Eye (tissue), 1 donor: Measurements from ENCODE around the gene MRPL36.
A peak's percentile ranks its signal among the peaks of the same experiment; 100 is the strongest.
"Not testable (repeated sequence)": the region's sequence is repeated elsewhere in the genome, so short reads cannot be mapped to it uniquely, and the experiment has no call there.

Source experiments
- DNase-seq: peaks from one replicate; pipeline ENCODE4 v3.0.0-alpha.2; 2015

MRPL36 gene

DNA sequence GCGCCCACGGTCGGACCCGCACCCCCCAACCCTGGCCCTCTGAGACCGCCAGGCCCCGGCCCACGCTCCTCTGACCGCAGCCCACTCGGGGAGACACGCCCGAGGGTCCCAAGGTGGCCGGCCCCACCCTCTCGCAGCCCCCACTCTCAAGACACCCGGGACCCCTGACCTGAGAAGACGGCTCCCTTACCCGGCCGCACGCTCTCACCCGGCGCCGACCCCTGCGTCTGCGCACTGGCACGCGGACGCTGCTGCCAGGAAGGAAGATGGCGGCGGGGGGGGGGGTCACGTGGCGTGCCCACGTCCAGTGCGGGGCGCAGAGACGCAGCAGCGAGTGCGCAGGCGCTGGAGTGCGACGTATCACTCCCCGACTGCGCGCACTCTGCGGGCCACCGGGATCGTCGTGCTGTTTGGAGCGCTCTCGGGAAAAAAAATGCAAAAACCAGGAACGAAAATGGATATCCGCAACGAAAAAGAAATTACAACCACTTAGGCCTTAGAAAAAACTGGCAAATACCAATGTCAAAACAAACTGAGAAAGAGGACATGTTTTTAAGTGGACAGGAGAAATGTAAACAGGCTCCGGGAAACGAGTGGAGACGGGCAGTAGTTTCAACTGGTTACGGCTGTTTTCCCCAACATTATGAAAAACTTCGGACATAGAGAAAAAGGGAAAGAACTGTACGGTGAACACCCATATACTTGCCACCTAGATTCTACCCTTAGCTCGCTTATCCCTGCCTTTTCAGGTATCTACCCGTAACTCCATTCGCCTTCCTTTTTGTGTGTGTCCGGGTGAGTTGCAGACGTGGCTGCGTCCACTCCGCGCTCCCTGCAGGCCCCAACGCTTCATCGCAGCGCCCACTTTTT, at the start of gene MRPL36:
MRPL36 (minus strand) TSS at position 236 of the 870 bp plus-strand sequence. CDS start 902 bp downstream, outside the sequence.
- DNase-seq, result peak; percentile 96

DNA sequence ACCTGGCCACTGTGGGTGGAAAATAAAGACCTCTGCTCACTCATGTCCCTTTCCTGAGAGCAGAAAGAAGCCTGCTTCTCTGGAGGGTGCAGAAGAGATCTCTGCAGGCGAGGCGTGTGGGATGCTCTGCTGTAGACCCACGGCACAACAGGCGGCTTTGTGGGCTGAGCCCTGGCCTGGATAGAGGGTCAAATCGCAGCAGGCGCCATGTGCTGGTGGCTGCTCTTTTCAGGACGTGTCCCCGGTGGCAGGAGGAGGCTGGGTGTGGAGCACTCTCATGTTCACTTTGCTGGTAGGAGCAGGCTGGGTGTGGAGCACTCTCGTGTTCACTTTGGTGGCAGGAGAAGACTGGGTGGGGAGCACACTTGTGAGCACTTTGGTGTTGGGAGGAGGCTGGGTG, 48.0 kb upstream of the MRPL36 start:
- DNase-seq, result no peak

DNA sequence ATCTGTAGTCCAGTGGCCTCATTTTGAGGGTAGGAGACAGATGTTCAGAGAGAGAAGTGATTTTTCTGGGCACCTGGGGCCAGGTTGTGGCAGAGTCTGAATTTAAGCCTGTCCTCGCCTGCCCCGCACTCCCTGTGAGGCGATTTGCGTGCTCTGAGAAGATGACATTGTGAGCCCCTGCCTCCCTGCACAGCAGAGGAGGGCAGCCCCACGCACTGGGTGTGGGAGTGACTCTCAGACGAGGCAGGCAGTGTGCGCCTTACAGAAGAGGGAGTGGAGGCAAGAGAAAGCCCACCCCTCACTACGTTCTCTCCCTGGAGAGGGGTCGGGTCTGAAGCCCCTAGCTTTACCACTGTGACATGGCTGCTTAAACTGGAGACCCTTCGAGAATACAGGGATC, 47.4 kb upstream of the MRPL36 start:
- no peak for DNase-seq

DNA sequence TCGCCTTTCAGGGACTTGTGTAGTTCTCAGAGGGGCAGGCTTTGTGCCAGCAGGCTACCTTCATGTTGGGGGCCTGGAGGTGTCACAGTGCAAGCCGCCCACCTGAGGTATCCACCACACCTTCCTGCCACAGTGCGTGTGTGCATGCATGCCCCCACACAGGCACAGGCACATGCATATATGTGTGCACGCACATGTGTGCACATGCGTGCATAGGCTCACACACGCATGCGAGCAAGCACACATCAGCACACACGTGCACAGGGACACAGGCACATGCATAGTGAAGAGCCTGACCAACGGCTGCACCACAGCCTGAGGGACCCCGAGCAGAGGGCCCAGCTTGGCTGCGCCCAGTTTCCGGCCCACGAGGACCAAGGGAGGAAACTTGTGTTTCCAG, 46.9 kb upstream of the MRPL36 start:
- no peak for DNase-seq

DNA sequence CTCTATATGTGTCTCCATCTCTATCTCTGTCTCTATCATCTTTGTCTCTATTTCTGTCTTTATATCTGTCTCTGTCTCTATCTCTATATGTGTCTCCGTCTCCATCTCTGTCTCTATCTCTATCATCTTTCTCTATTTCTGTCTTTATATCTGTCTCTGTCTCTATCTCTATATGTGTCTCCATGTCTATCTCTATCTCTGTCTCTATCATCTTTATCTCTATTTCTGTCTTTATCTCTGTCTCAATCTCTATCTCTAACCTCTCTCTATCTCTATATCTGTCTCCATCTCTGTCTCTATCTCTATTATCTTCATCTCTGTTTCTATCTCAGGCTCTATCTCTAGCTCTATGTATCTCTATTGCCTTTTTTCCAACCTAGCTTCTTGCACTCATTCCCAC, 46.1 kb upstream of the MRPL36 start:
- no peak for DNase-seq

DNA sequence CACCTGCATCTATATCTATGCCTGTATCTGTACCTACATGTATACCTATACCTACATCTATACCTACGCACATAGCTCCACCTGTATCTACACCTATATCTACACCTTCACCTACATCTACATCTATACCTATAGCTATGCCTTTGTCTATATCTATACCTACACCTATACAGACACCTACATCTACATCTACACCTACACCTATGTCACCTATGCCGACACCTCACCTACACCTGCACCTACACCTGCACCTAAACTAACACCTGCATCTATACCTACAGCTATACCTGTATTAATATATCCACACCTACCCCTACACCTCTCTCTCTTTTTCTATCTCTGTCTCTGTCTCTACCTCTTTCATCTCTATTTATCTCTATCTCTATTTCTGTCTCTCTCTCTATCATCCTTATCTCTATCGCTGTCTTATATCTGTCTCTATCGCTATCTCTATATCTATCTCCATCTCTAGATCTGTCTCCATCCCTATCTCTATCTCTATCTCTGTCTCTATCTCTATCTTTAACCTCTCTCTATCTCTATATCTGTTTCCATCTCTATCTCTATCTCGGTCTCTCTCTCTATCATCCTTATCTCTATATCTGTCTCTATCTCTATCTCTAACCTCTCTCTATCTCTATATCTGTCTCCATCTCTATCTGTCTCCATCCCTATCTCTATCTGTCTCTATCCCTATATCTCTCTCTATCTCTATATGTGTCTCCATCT, 45.2 kb upstream of the MRPL36 start:
- DNase-seq, result no peak

DNA sequence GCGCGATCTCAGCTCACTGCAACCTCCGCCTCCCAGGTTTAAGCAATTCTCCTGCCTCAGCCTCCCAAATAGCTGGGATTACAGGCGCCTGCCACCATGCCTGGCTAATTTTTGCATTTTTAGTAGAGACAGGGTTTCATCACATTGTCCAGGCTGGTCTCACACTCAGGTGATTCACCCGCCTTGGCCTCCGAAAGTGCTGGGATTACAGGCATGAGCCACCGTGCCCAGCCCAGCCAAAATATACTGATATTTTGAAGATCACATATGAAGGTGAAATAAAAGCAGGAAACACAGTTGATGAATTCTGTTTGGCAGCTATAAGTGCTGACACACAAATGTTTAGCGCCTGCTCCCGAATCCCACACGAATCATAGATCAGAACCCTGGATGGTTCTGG, 44.1 kb upstream of the MRPL36 start:
- not testable (repeated sequence) for DNase-seq

DNA sequence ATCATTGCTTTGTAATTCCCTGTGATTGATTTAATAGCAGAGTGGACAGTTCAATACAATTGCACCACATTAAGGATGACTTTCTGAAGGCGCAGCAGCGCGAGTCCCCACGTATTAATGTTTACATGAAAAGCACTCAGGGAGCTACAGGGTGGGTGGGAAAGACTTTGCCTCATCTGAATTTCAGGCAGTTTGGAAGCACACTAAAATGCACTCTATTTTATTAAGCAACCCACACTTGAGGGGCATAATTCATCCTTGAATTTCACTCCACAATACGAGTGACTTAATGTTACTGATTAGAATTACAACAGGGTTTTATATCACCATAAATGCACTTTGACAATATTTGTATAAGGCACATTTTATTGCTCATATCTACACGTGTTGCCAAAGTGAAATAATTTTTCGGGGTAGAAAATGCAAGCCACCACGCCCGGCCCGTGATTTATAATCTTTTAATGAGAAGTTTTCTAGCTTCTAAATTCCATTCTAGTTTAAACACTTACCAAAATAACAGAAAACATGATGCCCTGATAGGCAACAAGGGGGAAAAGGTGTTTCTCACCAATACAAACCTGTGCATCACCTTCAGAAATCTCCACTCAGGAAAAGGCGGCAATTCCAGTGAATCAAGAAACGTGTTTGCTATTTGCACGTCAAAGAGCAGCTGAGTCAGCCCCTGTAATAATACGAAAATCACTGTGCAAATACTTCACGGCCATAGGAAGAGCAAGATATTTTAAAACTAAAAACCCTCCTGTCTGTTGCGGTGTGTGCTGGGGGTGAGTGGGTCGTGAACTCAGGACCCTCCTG, 42.6 kb upstream of the MRPL36 start:
- no peak for DNase-seq

DNA sequence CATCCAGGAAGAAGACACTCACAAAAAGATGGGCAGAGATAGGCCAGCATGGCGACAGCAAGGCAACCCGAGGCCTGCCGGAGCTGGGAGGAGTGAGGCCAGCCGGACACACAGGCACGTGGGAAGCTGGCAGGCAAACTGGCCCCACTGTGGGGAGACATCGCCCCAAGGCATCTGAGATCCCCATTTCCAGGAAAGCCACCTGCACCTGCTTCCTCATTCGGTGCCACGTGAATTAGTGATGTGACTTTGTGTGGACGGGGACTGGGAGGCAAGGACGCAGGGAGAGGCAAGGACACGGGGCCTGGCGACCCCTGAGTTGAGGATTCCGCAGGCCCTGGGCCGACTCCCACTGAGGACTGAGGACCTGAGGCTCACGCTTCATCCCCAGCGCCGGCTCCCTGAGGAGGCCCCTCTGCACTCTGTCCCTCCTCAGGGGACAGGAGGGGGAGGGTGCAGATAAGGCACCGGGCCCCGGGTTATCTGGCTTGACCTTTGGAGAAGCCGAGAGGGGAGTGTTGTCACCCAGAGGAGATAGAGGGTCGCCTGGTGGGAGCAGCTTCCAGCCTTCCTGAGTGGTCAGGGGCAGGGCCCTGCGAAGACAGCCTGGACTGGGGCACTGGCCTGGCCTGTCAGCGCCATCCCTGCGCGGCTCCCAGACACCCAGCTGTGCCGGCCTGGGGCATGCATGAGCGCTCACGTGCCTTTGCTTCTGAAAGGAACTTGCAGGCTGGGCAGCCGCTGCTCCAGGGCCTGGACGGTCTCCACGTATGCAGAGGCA, 41.3 kb upstream of the MRPL36 start:
- DNase-seq, result peak; percentile 83

DNA sequence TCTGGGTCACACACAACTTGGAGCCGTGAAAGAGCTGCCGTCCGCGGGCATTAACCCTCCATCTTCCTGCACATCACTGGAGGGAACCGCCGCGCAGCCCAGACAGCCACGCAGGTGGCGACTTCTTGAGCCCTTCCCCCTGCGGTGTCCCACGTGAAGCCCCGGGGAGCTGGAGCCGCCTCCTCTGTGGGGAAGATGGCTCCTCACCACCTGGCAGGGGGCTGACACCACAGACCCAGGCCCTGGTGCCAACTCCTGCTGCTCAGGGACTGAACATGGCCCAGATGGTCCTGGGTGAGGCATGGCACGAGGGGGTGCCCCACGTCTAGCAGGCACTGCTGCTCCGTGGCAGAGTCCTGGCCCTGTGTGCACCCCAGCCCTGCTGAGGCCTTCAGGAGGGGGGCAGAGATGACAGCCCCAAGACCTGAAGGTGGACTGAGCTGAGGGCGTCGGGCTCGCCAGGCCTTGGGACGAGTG, 40.5 kb upstream of the MRPL36 start:
- no peak for DNase-seq

DNA sequence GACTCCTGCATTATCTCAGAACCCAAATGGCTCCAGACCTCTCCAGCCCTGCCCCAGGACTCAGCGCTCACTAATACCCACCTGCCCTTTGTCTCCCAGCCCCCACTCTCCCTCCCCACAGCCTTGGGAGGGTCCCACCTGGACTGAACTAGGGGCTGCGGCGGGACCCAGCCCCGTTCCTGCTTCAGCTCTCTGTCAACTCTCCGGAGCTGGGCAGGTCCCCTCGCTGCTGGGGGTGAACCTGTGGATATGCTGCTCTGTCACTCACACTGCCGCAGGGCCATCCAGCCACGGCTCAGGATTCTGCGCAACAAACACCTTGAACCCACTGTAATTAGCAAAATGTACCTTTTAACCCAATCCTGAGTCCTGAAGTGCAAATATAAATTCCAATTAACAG, 38.4 kb upstream of the MRPL36 start:
- DNase-seq, result no peak

DNA sequence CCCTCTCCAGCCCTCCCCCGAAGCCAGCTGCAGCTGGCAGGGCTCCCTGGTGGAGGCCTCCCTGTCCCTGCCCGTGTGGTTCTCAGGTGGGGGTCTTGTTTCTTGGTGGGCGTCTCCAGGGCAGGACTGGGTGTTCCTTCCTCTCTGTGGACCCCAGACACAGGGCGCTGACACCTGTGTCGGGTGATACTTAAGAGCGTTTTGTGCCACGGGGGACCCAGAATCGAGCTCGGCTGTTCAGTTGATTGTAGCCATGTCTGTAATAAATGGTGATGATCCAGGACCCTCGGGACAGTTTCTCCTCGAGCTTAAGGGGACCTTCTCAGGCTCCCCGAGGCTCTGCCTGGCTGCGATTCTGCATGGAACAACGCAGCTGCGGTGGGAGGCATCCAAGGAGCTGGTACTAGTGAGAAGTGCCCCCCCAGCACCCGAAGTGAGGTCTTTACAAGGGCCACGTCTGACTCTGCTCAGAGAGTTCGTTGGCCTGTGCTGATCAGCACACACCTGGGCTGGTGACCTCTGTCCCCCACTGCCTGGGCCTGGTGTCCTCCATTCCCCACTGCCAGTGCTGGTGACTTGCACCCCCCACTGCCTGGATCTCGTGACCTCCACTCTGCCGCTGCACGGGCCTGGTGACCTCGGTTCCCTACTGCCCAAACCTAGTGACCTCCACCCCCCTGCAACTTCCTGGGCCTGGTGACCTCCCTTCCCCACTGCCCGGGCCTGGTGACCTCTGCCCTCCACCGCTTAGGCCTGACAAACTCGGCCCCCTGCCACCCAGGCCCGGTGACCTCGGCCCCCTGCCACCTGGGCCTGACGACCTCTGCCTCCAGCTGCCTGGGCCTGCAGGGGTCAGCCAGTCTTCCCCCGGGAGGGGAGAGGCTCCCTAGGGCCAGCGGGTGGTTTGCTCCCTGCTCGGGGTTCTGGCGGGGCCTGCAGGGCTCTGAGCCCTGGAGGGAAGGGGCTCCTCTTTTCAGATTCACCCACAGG, 37.5 kb upstream of the MRPL36 start:
- DNase-seq, result no peak

DNA sequence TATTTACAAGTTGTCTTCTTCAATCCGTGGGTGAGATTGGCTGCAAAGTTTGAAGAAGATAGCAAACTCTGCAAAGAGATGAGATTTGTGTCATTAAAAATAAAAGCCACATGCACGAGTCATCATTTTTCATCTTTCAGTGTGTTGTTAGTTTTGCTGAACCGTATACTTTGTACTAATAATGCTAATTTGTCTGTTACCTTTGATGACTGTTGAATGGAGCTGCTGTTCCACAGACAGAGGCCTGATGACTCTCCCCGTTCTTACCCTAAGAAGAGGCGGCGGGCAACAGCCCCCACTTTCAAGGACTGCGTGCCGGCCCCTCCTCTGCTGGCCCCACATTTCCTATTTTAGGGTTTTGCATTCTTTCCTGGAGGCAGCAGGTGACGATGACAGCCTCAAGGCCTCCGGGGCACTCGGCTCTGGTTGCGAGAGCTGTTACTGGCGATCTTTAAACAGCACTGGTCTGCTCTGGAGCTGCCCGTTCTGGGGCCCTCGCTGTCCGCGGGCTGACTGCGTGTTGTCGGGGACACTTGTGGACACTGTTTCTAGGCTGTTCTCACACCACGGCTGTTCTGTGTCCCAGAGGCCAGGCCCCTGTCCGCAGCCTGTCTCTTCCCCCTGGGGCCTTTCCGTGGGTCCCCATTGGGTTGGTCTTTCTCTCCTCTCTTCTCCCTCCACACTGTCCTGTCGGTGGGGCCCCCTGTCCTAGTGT, 36.7 kb upstream of the MRPL36 start:
- DNase-seq, result no peak

DNA sequence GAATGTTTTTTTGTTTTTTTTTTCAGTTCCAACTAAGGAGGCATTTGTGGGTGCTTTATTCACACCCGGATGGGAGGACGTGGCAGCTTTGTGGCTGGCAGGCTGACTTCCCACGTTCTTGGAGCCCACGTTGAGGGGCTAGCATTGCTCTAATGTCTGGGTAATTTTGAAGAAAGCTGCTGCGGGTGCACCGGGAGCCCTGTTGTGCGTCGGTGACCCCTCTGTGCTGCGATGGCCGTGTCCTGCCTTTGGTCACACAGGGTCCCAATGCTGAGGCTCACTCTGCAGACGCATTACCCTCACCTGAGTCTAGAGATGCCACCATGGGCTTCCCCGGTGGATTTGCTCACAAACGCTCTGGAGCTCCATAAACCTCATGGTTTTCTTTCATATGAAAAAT, 35.8 kb upstream of the MRPL36 start:
- no peak for DNase-seq

DNA sequence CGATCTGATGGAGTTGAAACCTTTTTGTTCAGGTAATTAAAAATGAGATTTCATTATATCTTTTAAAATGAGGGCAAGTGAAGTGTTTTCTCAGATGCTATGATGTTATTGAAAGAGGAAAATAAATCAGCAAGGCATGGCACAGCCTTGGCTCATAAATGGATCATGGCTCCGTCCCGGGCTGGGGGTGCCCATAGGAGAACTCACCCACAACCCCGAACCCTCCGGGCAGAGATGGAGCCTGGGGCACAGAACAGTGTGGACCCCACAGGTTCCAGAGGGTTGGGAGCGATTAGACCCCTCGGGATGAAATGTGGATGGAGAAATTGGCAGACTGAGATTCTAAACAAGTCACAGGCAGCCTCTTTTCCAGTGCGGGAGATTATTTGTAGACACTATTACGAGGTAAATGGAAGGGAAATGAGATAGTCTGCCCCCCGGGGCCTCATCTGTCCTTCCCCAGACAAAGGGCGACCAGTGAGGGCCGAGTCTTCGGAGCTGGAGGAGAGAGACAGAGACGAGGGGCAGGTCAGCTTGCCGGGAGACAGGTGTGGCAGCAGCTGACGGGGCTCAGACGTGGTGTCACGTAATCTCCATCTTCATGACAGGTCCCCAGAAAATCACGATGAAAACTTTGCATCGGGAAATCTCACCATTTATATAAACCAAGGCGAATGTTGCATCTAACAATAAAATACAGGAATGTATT, 35.2 kb upstream of the MRPL36 start:
- peak; percentile 39 for DNase-seq

DNA sequence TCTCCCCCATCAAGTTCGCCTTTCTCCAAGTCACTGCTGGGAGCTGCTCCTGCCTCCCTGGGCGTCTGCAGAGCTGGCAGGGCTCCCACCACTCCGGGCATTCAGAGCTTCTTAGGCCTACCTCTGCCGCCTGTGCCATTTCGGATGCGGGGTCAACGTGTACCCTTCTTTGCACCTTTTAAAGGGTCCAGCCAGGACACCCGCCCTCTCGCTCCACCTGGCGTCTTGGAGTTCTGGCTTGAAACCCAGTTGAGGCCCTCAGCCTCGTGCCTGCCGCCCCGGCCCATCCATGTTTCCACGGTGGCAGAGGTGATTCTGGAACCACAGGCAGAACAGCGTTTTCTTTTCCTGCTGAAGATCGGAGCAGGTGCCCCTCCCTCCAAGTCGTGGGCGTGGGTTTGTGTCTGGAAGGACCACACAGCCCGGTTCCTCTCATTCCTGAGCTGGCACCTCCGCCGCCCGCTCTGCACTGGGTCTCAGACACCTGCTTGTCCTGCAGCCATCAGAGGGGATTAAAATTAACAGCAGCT, 34.5 kb upstream of the MRPL36 start:
- no peak for DNase-seq

DNA sequence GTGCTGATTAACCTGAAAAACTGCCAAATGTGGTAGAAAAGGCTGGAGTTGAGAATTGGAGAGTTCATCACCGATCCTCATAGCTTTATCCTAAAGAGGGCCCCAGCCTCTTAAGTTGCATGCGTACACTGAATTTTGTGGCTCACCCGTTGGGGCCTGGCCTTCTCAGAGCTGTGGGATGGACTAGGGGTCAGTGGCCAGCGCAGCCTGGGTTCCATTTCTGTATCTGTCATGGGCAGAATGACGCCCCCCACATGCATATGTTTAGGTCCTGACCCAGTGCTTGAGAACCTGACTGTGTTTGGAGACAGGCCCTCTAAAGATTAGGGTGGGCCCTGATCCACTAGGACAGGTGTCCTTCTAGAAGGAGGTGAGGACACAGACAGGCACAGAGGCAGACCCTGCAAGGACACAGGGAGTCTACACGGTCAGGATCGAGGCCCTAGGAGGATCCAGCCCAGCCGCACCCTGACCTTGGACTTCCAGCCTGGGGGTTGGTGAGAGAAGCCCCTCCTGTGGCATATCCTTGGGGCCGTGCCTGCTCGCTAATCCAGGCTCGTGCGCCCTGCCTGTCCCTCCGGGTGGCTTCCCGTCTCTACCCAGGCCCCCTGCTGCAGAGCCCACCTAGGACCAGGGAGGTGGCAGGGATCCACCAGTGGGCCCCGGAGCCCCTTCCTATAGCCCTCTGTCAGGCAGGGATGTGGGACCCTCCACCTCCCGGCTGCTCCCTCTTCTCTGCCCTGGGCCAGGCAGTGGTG, 33.8 kb upstream of the MRPL36 start:
- DNase-seq, result no peak

DNA sequence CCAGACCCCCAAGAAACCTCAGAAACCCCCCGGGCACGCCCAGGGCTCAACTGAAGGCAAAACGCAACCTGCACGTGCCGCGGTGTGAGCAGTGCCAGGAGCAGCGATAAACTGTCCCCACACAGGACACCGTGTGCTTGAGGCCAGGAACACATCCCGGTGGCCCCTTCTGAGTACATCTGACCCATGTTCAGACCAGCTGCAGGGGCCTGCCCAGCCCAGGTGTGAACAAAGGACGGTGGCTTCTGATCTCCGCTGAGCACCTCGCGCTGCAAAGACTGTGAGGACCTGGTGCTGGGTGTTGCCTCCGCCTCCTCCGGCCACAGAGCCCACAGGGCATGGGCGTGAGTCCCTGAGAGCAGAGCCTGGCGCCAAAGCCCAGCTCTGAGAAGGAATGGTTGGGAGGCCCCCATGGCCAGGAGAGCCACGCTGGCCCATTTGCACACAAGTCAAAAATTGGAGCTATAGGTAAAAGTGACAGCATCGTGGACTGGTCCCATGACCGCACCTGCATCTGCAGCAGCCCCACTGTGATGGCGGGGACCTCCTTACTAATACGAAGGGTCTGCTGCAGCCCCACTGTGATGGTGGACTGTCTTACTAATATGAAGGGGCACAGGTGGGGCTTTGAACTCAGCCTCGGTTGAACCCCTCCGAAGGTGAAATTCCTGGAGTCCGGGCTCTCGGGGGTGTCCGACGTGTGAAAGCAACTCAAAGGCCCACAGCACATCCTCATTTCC, 33.0 kb upstream of the MRPL36 start:
- DNase-seq, result no peak
